ENCODE data around the gene CALY.

The CALY gene

DNA sequence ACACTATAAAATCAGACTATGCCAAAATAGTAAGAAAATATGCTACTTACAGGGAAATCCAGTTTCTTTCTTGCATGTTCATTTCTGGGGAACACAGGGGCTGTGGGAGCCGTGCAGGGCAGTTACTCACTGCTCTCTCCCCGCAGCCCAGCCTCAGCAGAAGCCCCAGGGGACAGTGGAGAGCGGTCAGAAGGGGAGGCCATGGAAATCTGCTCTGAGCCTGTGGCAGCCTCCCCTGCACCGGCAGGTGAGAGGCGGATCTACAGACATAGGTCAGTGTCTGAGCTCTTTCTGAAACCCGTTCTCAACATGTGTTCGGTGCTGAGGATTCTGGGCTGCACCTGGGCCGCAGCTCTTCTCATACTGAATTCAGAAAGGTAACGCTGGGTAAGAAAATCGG, 25.1 kb downstream of the CALY start:
- DNase-seq (ENCODE audit: low read depth): no peak

- no peak for DNase-seq (ENCODE audit: low read depth)
Observed at GRCh38 chr10:133310789-133311188, 25.9 kb downstream of the CALY start.

GRCh38 chr10:133310399-133310755, 26.3 kb downstream of the CALY start:
- no peak for DNase-seq (ENCODE audit: low read depth)

DNA sequence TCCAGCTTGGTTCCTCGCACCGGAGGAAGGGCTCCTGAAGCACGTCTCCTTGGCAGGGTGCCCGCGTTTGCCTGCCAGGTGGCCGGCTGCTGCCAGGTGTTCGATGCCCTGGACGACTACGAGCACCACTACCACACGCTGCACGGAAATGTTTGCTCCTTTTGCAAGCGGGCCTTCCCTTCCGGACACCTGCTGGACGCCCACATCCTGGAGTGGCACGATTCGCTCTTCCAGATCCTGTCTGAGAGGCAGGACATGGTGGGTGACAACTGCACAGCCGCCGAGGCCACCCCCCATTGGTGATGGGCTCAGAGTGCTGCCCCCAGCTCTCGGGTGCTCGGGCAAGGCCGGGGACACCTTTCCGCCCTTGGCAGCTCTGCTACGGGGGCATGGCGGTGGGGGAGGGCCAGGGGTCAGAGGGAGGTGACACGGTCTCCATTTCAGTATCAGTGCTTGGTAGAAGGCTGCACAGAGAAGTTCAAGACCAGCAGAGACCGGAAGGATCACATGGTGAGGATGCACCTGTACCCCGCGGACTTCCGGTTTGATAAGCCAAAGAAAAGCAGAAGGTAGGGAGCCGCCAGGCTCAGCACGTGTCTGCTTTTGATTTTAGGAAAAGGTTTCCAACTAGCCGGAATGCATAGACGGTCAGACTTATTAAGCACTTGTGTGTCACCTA, 26.8 kb downstream of the CALY start:
- no peak for DNase-seq (ENCODE audit: low read depth)

DNA sequence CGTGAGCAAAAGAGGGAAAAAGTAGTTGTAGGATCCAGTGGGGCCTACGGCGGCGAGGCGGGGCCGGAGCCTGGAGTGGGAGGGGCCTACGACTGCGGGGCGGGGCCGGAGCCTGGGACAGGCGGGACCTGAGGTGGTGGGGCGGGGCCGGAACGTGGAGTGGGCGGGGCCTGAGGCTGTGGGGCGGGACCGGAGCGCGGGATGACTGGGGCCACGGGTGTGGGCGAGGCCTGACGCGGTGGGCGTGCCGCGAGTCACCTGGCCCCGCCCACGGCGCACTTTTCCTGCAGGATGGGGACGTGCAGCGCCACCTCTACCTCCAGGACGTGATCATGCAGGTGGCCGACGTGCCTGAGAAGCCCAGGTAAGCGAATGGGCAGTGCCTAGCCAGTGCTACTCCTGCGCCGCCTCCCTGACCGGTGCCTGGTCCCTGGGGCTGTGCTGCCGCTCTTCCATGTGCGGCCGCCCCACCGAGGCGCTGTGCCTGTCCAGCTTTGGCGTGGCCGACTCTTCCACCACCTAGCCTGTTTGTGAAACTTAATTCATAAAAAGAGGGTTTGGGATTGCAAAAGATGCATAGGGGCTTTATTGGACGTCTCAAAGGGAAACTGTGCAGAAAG, 27.5 kb downstream of the CALY start:
- DNase-seq (ENCODE audit: low read depth): peak; percentile 92

DNA sequence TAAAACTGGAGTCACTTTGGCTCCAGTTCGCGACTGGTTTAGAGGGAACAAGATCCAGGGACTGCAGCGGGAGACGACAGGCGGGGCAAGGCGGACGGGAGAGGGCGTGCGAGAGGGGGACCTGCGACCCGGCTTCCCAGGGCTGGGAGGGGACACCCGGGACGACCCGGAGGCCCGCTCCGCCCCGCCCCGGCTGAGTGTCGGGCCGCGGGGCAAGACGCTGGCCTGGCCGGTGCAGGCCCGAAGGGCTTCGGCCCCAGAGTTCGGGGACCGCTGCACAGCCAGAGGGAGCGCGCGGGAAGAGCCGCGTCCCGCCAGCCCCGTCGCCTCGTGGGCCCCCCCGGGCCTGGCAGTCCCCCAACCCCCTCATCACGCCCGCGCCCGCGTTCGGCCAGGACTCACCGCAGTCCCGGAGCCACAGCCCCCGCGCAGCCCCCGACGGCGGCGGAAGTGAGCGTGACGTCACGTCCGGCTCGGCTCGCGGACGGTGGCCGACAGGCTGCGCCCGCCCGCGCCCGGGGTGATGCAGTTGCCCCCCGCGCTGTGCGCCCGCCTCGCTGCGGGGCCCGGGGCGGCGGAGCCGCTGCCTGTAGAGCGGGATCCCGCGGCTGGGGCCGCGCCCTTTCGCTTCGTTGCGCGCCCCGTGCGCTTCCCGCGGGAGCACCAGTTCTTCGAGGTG, 28.1 kb downstream of the CALY start, which contains the start of the genes TUBGCP2 and ZNF511:
TUBGCP2 (minus strand) TSS at position 452 of the 679 bp plus-strand sequence. CDS start 5,931 bp downstream, outside the sequence.
ZNF511 (plus strand) TSS at position 494 of the 679 bp plus-strand sequence; CDS start at position 524, 30 bp downstream.
- DNase-seq (ENCODE audit: low read depth): peak; percentile 82

GRCh38 chr10:133307776-133308420, 28.8 kb downstream of the CALY start:
- peak; percentile 71 for DNase-seq (ENCODE audit: low read depth)

DNA sequence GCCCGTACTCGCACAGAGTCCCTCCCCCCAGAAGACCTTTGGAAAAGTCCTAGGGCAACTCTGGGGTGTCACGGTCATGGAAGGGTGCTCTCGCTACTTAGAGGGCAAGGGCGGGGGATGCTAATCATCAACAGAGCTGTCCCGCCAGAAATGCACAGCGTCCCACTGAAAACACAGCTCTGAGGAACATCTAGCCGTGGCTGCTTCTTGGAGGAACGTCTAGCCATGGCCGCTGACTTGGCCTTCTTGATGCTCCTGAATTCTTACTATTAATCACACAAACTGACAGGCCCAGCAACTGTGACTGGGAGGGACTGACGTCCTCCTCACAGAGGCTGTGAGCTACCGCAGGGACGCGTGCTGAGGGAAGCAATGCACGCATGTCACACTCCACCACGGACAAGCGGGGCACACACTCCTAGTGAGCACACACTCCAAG, 29.7 kb downstream of the CALY start:
- DNase-seq (ENCODE audit: low read depth): no peak

- no peak for DNase-seq (ENCODE audit: low read depth)
Observed at GRCh38 chr10:133306097-133306476, 30.6 kb downstream of the CALY start.

GRCh38 chr10:133303206-133303605, 33.5 kb downstream of the CALY start:
- DNase-seq (ENCODE audit: low read depth): no peak

- DNase-seq (ENCODE audit: low read depth): no peak
Observed at GRCh38 chr10:133302230-133302629, 34.5 kb downstream of the CALY start.

- DNase-seq (ENCODE audit: low read depth): no peak
Observed at GRCh38 chr10:133299738-133300137, 37.0 kb downstream of the CALY start.

DNA sequence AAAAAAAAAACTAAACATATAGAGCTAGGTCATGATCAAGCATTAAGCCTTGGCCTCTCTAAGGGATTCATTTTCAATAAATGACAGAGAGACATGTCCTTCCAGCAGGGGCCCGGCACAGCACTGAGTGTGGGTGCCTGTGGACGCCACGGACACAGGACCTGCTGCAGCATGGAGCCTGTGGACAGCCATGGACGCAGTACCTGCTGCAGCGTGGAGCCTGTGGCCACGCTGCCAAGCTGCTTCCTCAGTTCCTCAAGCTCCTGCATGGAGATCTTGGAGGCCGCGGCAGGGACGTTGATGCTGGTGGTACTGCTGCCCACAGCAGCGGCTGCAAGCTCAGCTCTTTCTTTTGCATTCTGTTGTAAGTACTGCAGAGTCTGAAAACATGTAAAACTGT, 37.5 kb downstream of the CALY start:
- no peak for DNase-seq (ENCODE audit: low read depth)

GRCh38 chr10:133298466-133298865, 38.2 kb downstream of the CALY start:
- no peak for DNase-seq (ENCODE audit: low read depth)

- no peak for DNase-seq (ENCODE audit: low read depth)
Observed at GRCh38 chr10:133297504-133297903, 39.2 kb downstream of the CALY start.

GRCh38 chr10:133295426-133296320, 41.0 kb downstream of the CALY start:
- no peak for DNase-seq (ENCODE audit: low read depth)

- DNase-seq (ENCODE audit: low read depth): no peak
Observed at GRCh38 chr10:133294189-133294588, 42.5 kb downstream of the CALY start.

DNA sequence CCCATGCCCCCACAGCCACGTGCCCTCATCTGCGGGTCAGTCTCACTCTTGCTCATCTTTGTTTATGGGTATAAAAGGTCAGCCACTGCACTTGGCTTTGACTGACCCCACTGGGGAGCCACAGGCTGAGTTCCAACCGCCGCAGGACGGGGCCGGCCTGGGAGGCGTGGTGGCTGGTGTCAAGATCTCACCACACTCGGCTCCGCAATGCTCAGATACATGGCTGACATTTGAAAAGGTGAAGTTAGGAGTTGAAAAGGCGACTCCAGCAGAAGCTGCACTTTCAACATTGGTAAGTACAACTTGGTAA, 42.9 kb downstream of the CALY start:
- no peak for DNase-seq (ENCODE audit: low read depth)

- DNase-seq (ENCODE audit: low read depth): peak; percentile 73
Observed at GRCh38 chr10:133292919-133293809, 43.5 kb downstream of the CALY start.

DNA sequence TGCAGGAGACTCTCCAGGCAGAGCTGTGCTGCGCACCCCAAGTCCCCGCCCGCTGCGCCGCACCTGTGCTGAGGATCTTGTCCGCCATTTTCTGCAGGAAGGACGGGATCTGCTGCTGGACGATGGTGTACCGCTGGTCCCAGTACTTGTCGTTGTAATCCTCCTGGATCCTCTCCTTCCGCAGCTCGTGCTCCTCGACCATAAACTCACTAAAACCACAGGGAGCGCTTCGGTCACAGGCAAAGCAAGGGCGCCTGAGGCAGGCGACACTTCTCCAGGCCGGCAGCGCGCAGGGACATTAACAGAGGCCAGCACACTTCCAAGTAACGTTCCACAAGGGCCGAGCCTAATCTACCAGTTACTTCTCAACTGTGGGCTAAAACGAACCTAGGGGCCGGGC, 46.9 kb downstream of the CALY start:
- DNase-seq (ENCODE audit: low read depth): no peak

Measured in iris pigment epithelial cell (primary cell).